ENCODE measurements around the gene CDH18.

Gene CDH18

DNA sequence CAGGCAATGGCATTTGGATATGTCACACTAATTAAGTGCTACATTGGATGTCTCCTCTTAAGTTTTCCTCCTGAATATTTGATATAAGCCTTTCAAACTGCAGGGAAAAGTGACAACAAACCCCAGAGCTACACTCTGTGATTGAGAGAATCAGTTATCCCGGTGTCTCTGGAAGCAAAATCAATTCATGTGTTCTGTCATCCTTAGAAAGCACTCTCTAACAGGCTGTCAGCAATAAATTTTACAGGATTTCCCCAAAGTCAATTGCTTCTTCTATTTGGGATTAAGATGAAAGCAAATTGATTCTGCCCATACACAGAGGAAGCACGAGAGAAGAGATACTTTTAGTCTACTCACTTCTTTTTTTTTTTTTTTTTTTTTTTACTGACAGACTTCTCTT is 332.4 kb downstream of the CDH18 start (continued):
- TF ChIP-seq CSRNP3 (CRISPR knock-in tag; IDR thresholded peaks at IDR 0.05) (no peak), ISL1 (CRISPR knock-in tag; IDR thresholded peaks at IDR 0.05) (no peak), ZC3H10 (CRISPR knock-in tag; IDR thresholded peaks at IDR 0.05) (no peak), GLIS3 (CRISPR knock-in tag; IDR thresholded peaks at IDR 0.05) (no peak), ZFP30 (CRISPR knock-in tag; IDR thresholded peaks at IDR 0.05) (no peak)
- TF ChIP-seq, protein P1, sequence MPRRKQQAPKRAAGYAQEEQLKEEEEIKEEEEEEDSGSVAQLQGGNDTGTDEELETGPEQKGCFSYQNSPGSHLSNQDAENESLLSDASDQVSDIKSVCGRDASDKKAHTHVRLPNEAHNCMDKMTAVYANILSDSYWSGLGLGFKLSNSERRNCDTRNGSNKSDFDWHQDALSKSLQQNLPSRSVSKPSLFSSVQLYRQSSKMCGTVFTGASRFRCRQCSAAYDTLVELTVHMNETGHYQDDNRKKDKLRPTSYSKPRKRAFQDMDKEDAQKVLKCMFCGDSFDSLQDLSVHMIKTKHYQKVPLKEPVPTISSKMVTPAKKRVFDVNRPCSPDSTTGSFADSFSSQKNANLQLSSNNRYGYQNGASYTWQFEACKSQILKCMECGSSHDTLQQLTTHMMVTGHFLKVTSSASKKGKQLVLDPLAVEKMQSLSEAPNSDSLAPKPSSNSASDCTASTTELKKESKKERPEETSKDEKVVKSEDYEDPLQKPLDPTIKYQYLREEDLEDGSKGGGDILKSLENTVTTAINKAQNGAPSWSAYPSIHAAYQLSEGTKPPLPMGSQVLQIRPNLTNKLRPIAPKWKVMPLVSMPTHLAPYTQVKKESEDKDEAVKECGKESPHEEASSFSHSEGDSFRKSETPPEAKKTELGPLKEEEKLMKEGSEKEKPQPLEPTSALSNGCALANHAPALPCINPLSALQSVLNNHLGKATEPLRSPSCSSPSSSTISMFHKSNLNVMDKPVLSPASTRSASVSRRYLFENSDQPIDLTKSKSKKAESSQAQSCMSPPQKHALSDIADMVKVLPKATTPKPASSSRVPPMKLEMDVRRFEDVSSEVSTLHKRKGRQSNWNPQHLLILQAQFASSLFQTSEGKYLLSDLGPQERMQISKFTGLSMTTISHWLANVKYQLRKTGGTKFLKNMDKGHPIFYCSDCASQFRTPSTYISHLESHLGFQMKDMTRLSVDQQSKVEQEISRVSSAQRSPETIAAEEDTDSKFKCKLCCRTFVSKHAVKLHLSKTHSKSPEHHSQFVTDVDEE (CRISPR knock-in tag; IDR thresholded peaks at IDR 0.05) = no peak

DNA sequence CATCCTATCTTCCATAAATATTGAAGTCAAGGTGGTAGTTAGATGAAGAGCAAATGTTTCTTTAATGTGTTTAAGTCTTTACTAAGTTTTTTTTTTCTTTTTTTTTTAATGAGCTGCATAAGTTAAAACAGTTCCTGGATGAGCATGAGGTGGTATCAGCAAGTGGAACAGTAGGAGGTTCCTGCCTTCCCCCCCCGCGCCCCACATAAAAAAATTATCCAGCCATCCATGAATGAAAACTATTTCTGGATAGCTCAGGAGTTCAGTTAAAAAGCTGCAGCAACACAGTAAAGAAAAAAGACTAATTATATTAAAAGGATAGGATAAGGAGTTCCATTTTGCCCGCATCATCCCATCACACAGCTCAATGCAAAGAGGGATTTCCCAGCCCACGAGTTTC is 349.5 kb downstream of the CDH18 start:
- ATAC-seq = no peak
- TF ChIP-seq, protein P1 (CRISPR knock-in tag; IDR thresholded peaks at IDR 0.05) = no peak
- TF ChIP-seq ISL1 (CRISPR knock-in tag; IDR thresholded peaks at IDR 0.05) = no peak
- TF ChIP-seq, protein P2, sequence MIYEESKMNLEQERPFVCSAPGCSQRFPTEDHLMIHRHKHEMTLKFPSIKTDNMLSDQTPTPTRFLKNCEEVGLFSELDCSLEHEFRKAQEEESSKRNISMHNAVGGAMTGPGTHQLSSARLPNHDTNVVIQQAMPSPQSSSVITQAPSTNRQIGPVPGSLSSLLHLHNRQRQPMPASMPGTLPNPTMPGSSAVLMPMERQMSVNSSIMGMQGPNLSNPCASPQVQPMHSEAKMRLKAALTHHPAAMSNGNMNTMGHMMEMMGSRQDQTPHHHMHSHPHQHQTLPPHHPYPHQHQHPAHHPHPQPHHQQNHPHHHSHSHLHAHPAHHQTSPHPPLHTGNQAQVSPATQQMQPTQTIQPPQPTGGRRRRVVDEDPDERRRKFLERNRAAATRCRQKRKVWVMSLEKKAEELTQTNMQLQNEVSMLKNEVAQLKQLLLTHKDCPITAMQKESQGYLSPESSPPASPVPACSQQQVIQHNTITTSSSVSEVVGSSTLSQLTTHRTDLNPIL (CRISPR knock-in tag; IDR thresholded peaks at IDR 0.05; ENCODE audit: low read depth) = no peak
- TF ChIP-seq POU6F1 (CRISPR knock-in tag; IDR thresholded peaks at IDR 0.05; ENCODE audit: borderline replicate concordance, low read depth) = no peak
- TF ChIP-seq TCF4 (CRISPR knock-in tag; IDR thresholded peaks at IDR 0.05; ENCODE audit: borderline replicate concordance) = no peak

DNA sequence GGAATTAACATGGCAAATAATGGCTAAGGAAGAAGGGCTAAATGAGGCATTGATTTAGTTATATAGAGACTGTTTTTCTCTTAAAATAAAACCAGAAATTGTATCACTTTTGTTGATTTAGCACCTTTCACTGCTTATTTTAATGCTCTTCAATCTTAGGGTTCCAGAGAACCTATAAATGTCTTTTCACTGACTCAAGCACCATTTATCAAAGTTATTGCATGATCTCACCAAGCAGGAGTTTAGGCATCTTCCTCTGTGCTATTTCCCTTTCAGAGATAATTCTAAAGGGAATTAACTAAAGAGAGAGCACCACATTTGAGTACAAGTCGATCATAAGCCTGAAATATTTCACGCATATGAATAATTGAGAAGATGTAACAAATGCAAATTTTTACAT is 357.1 kb downstream of the CDH18 start:
- TF ChIP-seq ZC3H10 (CRISPR knock-in tag; IDR thresholded peaks at IDR 0.05) = no peak
- TF ChIP-seq ZNF565 (CRISPR knock-in tag; conservative IDR thresholded peaks at IDR 0.05; ENCODE audit: low read depth) = no peak
- no peak for TF ChIP-seq ARNTL (CRISPR knock-in tag; IDR thresholded peaks at IDR 0.05; ENCODE audit: borderline replicate concordance, low read depth)
- TF ChIP-seq ZNF70 (CRISPR knock-in tag; IDR thresholded peaks at IDR 0.05) = no peak
- TF ChIP-seq, protein P2 (CRISPR knock-in tag; IDR thresholded peaks at IDR 0.05; ENCODE audit: low read depth) = no peak
- no peak for TF ChIP-seq TOX (CRISPR knock-in tag; IDR thresholded peaks at IDR 0.05; ENCODE audit: borderline replicate concordance)
- no peak for TF ChIP-seq BACH2 (CRISPR knock-in tag; IDR thresholded peaks at IDR 0.05; ENCODE audit: borderline replicate concordance)
- no peak for TF ChIP-seq POU6F1 (CRISPR knock-in tag; IDR thresholded peaks at IDR 0.05; ENCODE audit: borderline replicate concordance, low read depth)
- no peak for TF ChIP-seq RARB (CRISPR knock-in tag; IDR thresholded peaks at IDR 0.05)
- TF ChIP-seq, protein P1 (CRISPR knock-in tag; IDR thresholded peaks at IDR 0.05) = no peak
- TF ChIP-seq GLIS3 (CRISPR knock-in tag; IDR thresholded peaks at IDR 0.05) = no peak
- TF ChIP-seq TCF4 (CRISPR knock-in tag; IDR thresholded peaks at IDR 0.05; ENCODE audit: borderline replicate concordance) = no peak
- ATAC-seq = no peak

All from SK-N-SH treated with all-trans-retinoic acid at 6 μM for 48 hours (cell line).